Inferior parietal cortex (tissue), 1 donor: ENCODE measurements around the gene GNAZ.
"Not testable (repeated sequence)": the region's sequence is repeated elsewhere in the genome, so short reads cannot be mapped to it uniquely, and the experiment has no call there.

Experiments
- DNase-seq: peaks from one replicate; pipeline ENCODE4 v3.0.0-alpha.2; 2016; ENCODE audit errors: extremely low spot score

GNAZ gene

GRCh38 chr22:23044570-23044969 is 25.7 kb upstream of the GNAZ start:
- DNase-seq = no peak

GRCh38 chr22:23045461-23045860 is 24.9 kb upstream of the GNAZ start:
- DNase-seq = no peak

GRCh38 chr22:23047265-23047664 is 23.1 kb upstream of the GNAZ start:
- DNase-seq = no peak

- no peak for DNase-seq
These were observed 22.6 kb upstream of the GNAZ start for GRCh38 chr22:23047742-23048141.

- not testable (repeated sequence) for DNase-seq
These were observed 19.8 kb upstream of the GNAZ start for GRCh38 chr22:23050546-23050945.

GRCh38 chr22:23053051-23053707 is 17.1 kb upstream of the GNAZ start:
- no peak for DNase-seq

- DNase-seq = no peak
These were observed 16.3 kb upstream of the GNAZ start for GRCh38 chr22:23053912-23054530.

- peak; percentile 29 for DNase-seq
These were observed 15.6 kb upstream of the GNAZ start for GRCh38 chr22:23054531-23055257.

GRCh38 chr22:23055449-23056179 is 14.7 kb upstream of the GNAZ start:
- DNase-seq = no peak

GRCh38 chr22:23057331-23057730 is 13.0 kb upstream of the GNAZ start:
- DNase-seq = no peak

- DNase-seq = no peak
These were observed 12.3 kb upstream of the GNAZ start for GRCh38 chr22:23058063-23058462.

- DNase-seq = no peak
These were observed 11.6 kb upstream of the GNAZ start for GRCh38 chr22:23058481-23059283.

GRCh38 chr22:23059284-23059948 is 10.9 kb upstream of the GNAZ start:
- DNase-seq = no peak

- DNase-seq = no peak
These were observed 9.5 kb upstream of the GNAZ start for GRCh38 chr22:23060612-23061400.

- no peak for DNase-seq
These were observed 8.6 kb upstream of the GNAZ start for GRCh38 chr22:23061471-23062280.

GRCh38 chr22:23062616-23063538 is 7.4 kb upstream of the GNAZ start:
- no peak for DNase-seq

GRCh38 chr22:23063539-23064380 is 6.6 kb upstream of the GNAZ start:
- DNase-seq = no peak
